Esophagus squamous epithelium (tissue), 5 donors: ENCODE results near the gene SMG7. TPM values are rescaled to one million over a fixed set of nuclear protein-coding genes. Genes with fewer than 3 reads are reported as not detected.

Experiments used
- DNase-seq: peaks from one replicate; lab custom pipeline; 2025; lab: John Stamatoyannopoulos, UW
- H3K27ac ChIP-seq, 4 donors: fragments of 200-600 bp; sonication (generic); one replicate each; pipeline ENCODE4 v1.5.1; 2016 to 2019; ENCODE audit warnings: mild to moderate bottlenecking in 1 of 4
- H3K27me3 ChIP-seq, 4 donors: fragments of 200-600 bp; sonication (generic); 1 replicate in 3 of 4; 2 replicates in 1 of 4; pipeline versions ENCODE4 v1.5.1 to v1.6.0; 2017 to 2021; ENCODE audit warnings: antibody characterized with exemption in 1 of 4
- H3K36me3 ChIP-seq, 3 donors: fragments of 200-600 bp; sonication (generic); one replicate each; pipeline ENCODE4 v1.5.1; 2016 to 2019
- H3K4me1 ChIP-seq, 3 donors: fragments of 200-600 bp; sonication (generic); one replicate each; pipeline ENCODE4 v1.5.1; 2017 to 2019
- H3K4me3 ChIP-seq, 4 donors: fragments of 200-600 bp; sonication (generic); 1 replicate in 3 of 4; 2 replicates in 1 of 4; pipeline ENCODE4 v1.5.1; 2016 to 2019; ENCODE audit warnings: mild to moderate bottlenecking in 2 of 4, moderate library complexity in 1 of 4
- H3K9me3 ChIP-seq, 3 donors: fragments of 200-600 bp; sonication (generic); one replicate each; pipeline ENCODE4 v1.5.1; 2016 to 2019
- CTCF ChIP-seq, 6 experiments: fragments of 450-650 bp in 4 of 6; fragments of 200-600 bp in 2 of 6; sonication (generic) in 2 of 6; IDR thresholded peaks; one replicate each; pipeline ENCODE4 v1.5.1; 2016 to 2019; ENCODE audit warnings: antibody characterized with exemption in 6 of 6, mild to moderate bottlenecking in 4 of 6, moderate library complexity in 4 of 6
- POLR2A ChIP-seq, 4 donors: fragments of 450-650 bp; IDR thresholded peaks; one replicate each; pipeline ENCODE4 v1.6.1; 2017; ENCODE audit warnings: antibody characterized with exemption in 4 of 4, mild to moderate bottlenecking in 4 of 4, moderate library complexity in 3 of 4
- WGBS, 2 donors: methylation state at CpG; one replicate each; pipeline ENCODE4 v1.1.5; 2018; 5-methylcytosine and 5-hydroxymethylcytosine counted together
- intact Hi-C: fragments of 100-400 bp; cut with DNase I; formaldehyde crosslinking; loops from one replicate; pipeline ENCODE4 v1.15.0; 2022
- total RNA-seq, 4 donors: library from RNA; depleted of rRNA; stranded (reverse); fragments of >200 nt; gene quantifications; one replicate each; pipeline ENCODE4 v1.1.0, GENCODE V29; 2016
- donor health status: DM: yes; HTN: yes; CAD: no.

Gene SMG7
- total RNA-seq, 4 donors from 2014 or later: 15.8 to 46.5 (median 35.3) TPM

- Histone ChIP-seq H3K4me1 (peaks cover 0 to 23% (median 7%) of the 10 kb centered on the region in 3 donors), H3K27ac (peak overlapping the region in 1 of 4 donors; percentile 15), H3K9me3 (no peaks in the 10 kb centered on the region), H3K36me3 (peaks cover 3 to 40% (median 8%) of the 10 kb centered on the region in 3 donors), H3K27me3 (no peaks in the 10 kb centered on the region), H3K4me3 (no peak overlapping the region)
- 27 to 29% methylated on average over 2 of the region's 2 CpGs for WGBS, 2 donors
- TF ChIP-seq CTCF (IDR thresholded peaks at IDR 0.05): no peak
- no peak for TF ChIP-seq POLR2A (IDR thresholded peaks at IDR 0.05)
- intact Hi-C loops: no loop called here
- no peak for DNase-seq
These were observed 42.8 kb downstream of the SMG7 start for GRCh38 chr1:183515002-183515689.

GRCh38 chr1:183516725-183517124, 44.4 kb downstream of the SMG7 start:
- H3K9me3 ChIP-seq: no peaks in the 10 kb centered on the region
- WGBS, 2 donors: 93 to 98% methylated on average over 2 of the region's 2 CpGs
- TF ChIP-seq POLR2A (IDR thresholded peaks at IDR 0.05) (no peak), CTCF (IDR thresholded peaks at IDR 0.05) (no peak)
- no peak overlapping the region for H3K27ac ChIP-seq
- intact Hi-C loops: no loop called here
- DNase-seq: no peak
- H3K36me3 ChIP-seq: peaks cover 3 to 56% (median 8%) of the 10 kb centered on the region in 3 donors
- peaks cover 0 to 23% (median 7%) of the 10 kb centered on the region in 3 donors for H3K4me1 ChIP-seq
- H3K27me3 ChIP-seq: no peaks in the 10 kb centered on the region
- no peak overlapping the region for H3K4me3 ChIP-seq

DNA sequence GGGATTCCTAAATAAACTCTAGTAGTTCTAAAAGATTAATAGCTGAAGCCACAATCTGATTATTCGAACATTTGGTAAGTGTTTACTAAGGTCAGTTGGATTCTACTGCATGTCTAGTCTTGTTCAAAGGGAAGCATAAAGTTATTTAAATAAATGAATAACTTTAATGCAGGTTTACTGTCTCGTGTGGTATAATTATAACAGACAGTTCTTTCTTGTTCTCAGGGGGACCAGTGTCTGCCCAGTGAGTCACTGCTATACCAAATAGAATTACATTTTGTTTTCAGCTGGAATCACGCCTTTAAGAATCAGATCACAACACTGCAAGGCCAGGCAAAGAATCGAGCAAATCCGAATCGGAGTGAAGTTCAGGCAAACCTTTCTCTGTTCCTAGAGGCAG, 45.1 kb downstream of the SMG7 start:
- TF ChIP-seq POLR2A (IDR thresholded peaks at IDR 0.05): no peak
- Histone ChIP-seq H3K36me3 (peaks cover 3 to 61% (median 8%) of the 10 kb centered on the region in 3 donors), H3K27ac (no peak overlapping the region), H3K9me3 (no peaks in the 10 kb centered on the region), H3K4me3 (no peak overlapping the region), H3K4me1 (peaks cover 0 to 23% (median 7%) of the 10 kb centered on the region in 3 donors), H3K27me3 (no peaks in the 10 kb centered on the region)
- DNase-seq: no peak
- intact Hi-C loops: no loop called here
- WGBS, 2 donors: 53 to 59% methylated on average over 6 of the region's 6 CpGs

GRCh38 chr1:183520379-183520778, 48.1 kb downstream of the SMG7 start:
- 78 to 91% methylated on average over 1 of the region's 1 CpG for WGBS, 2 donors
- intact Hi-C loops: no loop called here
- peaks cover 0 to 9% (median 0%) of the 10 kb centered on the region in 3 donors for H3K4me1 ChIP-seq
- no peak overlapping the region for H3K27ac ChIP-seq
- TF ChIP-seq CTCF (IDR thresholded peaks at IDR 0.05): no peak
- TF ChIP-seq POLR2A (IDR thresholded peaks at IDR 0.05): no peak
- no peak overlapping the region for H3K4me3 ChIP-seq
- DNase-seq: no peak
- H3K36me3 ChIP-seq: peaks cover 3 to 78% (median 8%) of the 10 kb centered on the region in 3 donors
- H3K9me3 ChIP-seq: no peaks in the 10 kb centered on the region
- no peaks in the 10 kb centered on the region for H3K27me3 ChIP-seq

DNA sequence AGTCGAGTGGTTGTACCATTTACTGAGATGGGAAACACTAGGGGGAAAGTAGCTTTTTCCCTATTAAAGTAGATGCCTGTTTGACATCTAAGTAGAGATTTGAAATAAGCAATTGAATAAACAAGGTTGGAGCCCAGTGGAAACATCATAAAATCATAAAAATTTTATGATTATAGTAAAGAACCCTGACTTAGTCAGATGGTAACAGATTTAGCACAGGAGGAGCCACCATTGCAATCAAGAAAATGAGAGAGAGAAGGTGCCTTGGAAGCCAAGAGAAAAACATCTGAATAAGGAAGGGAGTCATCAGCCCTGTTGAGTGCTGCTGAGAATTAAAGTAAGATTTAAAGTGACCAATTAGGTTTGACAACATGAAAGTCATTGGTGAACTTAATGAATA, 49.8 kb downstream of the SMG7 start:
- Histone ChIP-seq H3K9me3 (no peaks in the 10 kb centered on the region), H3K36me3 (peaks cover 3 to 85% (median 8%) of the 10 kb centered on the region in 3 donors), H3K4me1 (peaks cover 0 to 5% (median 0%) of the 10 kb centered on the region in 3 donors), H3K27me3 (no peaks in the 10 kb centered on the region), H3K4me3 (no peak overlapping the region), H3K27ac (no peak overlapping the region)
- no peak for TF ChIP-seq CTCF (IDR thresholded peaks at IDR 0.05)
- TF ChIP-seq POLR2A (IDR thresholded peaks at IDR 0.05): no peak
- WGBS, 2 donors: 90 to 92% methylated on average over 1 of the region's 1 CpG
- no peak for DNase-seq
- intact Hi-C loops: no loop called here
